AG09309 (cell line): ENCODE data around the gene TMEM87B.

Experiments used
- DNase-seq: peaks from one replicate; pipeline ENCODE4 v3.0.0-alpha.2; 2010; ENCODE audit warnings: low read depth
- H3K4me3 ChIP-seq: 2 replicates; pipeline ENCODE4 v1.5.1; 2011; ENCODE audit warnings: mild to moderate bottlenecking, low read depth, low read length, moderate library complexity; ENCODE audit not compliant: control insufficient read depth
- TF ChIP-seq, protein P1 (sequence below): IDR thresholded peaks from 2 replicates; pipeline ENCODE4 v1.5.1; 2011; ENCODE audit warnings: mild to moderate bottlenecking, low read depth, low read length, inconsistent platforms; ENCODE audit not compliant: insufficient read depth, control insufficient read depth; ENCODE audit errors: missing control alignments

The TMEM87B gene

DNA sequence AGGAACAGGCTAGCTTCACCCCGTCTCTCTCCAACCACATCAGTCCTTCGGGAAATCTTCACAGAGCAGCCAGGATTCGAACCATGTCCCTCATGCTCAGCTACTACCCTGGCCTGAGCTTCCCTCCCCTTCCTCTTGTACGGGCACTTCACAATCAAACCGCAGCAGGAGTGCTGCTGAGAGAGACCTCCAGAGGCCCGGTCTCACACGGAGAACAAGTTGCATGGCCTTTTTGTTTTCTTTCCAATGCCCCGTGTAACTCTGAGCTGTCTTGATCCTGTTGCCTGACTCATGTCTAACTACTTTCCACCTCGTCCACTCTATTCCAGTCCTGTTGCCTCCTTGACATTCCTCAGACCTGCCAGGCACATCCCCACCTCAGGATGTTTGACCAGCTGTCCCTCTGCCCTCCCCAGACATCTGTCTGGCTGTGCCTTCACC, 108.5 kb downstream of the TMEM87B start:
- DNase-seq, result no peak
- H3K4me3 ChIP-seq, result no peak overlapping the region
- TF ChIP-seq, protein P1, sequence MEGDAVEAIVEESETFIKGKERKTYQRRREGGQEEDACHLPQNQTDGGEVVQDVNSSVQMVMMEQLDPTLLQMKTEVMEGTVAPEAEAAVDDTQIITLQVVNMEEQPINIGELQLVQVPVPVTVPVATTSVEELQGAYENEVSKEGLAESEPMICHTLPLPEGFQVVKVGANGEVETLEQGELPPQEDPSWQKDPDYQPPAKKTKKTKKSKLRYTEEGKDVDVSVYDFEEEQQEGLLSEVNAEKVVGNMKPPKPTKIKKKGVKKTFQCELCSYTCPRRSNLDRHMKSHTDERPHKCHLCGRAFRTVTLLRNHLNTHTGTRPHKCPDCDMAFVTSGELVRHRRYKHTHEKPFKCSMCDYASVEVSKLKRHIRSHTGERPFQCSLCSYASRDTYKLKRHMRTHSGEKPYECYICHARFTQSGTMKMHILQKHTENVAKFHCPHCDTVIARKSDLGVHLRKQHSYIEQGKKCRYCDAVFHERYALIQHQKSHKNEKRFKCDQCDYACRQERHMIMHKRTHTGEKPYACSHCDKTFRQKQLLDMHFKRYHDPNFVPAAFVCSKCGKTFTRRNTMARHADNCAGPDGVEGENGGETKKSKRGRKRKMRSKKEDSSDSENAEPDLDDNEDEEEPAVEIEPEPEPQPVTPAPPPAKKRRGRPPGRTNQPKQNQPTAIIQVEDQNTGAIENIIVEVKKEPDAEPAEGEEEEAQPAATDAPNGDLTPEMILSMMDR, result no peak

DNA sequence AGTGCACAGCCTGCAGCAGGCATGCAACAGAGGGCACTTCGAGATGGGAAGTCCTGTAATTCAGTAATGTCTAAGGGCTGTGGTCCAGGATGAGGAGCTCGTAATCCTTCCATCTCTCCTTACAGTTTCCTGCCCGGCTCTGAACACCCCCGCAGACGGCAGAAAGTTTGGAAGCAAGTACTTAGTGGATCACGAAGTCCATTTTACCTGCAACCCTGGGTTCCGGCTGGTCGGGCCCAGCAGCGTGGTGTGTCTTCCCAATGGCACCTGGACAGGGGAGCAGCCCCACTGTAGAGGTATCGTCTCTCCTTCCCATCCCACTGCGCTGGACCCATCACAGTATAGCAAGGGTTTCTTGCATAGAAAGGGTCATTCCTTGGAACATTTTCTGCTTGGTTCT, 109.8 kb downstream of the TMEM87B start:
- no peak for DNase-seq
- TF ChIP-seq, protein P1, result no peak
- H3K4me3 ChIP-seq, result no peak overlapping the region

DNA sequence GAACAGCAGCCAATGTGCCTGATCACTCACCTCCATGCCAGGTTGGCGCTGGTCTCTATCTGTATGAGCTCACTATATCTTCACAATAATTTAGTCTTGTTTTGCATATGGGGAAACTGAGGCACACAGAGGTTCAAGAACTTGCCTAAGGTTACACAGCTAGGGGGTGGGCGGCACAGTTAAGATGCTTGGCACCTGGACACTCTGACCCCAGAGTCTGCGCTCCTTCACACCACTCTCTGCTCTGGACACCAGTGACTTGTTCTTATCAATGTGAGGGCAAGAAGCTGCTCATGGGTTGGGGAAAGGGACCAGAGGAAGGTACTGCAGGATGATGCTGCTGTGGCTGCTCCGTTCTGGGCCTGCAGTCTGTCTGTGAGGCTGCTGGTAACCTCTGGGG, 110.2 kb downstream of the TMEM87B start:
- TF ChIP-seq, protein P1, result no peak
- H3K4me3 ChIP-seq, result no peak overlapping the region
- DNase-seq, result no peak

DNA sequence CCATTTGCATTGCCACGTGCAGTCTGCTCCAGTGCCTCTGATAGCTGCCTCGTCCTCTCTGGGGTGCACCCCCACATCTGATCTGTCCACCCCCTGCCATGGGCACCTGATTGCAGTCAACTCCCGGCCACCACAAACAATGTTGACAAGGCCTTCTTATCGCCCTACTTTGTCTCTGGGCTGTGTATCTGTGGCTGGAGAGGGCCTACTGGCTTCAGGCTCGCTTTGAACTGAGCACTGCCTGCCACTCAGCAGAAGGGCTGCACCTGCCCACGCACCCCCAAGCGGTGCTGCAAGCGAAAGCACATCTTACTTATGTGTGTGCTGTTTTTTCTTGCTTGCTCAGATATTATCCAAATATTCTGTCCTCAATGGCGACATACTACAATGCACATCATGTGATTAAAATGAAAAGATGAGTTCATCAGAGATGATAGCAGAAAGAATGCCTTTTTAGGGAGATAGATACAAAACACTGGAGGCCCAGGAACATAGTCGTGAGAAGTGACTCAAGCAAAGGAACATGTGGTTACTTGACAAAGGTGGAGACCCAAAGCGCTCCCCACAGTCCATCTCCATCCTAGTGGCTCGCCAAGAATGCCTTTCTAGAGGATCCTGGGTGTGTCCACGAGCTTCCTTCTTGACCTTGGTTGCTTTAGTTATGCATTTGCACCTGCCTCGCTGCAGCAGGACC, 111.9 kb downstream of the TMEM87B start:
- TF ChIP-seq, protein P1, result no peak
- no peak for DNase-seq
- no peak overlapping the region for H3K4me3 ChIP-seq

DNA sequence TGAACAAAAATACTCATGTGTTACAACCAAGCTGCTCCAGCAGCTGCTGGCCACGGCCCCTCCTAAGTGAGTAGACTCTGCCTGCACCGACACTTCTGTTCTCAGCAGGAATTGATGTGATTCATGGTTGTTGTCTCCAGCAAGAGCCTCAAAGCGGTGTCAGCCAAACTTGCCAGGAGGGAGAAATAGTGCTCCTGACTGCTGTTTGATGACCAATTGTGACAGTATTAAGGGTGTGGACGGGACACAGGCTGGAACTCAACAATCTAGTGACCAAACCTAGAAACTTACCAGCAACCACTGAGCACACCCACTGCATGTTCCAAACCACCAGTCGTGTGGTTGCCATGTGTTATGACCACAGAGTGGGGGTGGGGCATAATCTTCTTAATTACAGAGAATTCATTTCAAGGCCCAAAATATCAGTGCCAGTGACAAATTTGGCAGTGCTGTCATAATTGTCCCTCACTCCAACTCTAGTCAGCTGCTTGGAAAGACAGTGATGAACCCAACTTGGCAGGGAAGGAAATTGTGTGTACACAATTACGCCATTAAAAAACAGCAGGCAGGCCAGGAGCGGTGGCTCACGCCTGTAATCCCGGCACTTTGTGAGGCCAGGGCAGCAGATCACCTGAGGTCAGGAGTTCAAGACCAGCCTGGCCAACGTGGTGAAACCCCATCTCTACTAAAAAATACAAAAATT, 113.5 kb downstream of the TMEM87B start:
- H3K4me3 ChIP-seq, result no peak overlapping the region
- TF ChIP-seq, protein P1, result no peak
- no peak for DNase-seq
